ENCODE measurements around the gene MOV10L1.

DNA sequence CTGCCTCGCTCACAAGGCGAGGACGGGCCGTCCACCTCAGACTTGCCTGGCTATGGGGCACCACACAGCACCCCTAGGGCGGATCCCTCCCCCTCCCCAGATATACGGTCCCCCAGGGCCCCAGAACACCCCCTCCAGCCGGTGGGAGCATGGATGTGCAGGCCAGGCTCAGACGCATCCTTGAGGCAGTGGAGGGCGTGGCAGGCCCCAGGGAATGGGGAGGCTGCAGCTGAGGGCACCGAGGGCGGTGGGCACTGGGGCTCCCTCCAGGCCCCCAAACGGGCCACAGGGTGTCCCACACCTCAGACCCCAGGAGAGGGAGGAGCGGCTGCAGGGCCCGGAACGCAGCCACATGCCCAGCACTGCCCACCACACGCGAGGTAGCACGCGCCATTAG is 43.8 kb upstream of the MOV10L1 start:
- TF ChIP-seq CTCF (IDR thresholded peaks at IDR 0.05; ENCODE audit: low read length) (no peak), EZH2 (optimal IDR thresholded peaks at IDR 0.05; ENCODE audit: low read depth, low read length) (no peak)

All from MM.1S (cell line).